Naive B cell (primary cell): ENCODE data around the gene ADA. TPM values are rescaled to one million over a fixed set of nuclear protein-coding genes. Genes with fewer than 3 reads are reported as not detected.

Experiments used
- ATAC-seq, 2 donors: fragments of 150-1000 bp; cut with Tn5 transposase; 2 replicates each; pipeline ENCODE4 v1.10.0; 2021; ENCODE audit warnings: low read depth in 2 of 2, mild to moderate bottlenecking in 2 of 2, moderate library complexity in 2 of 2
- DNase-seq: peaks from one replicate; pipeline ENCODE4 v3.0.0; 2022
- H3K27ac Mint-ChIP-seq, 6 donors: one replicate each; pipeline ENCODE4 v1.8.0; 2020 to 2022; ENCODE audit warnings: mild to moderate bottlenecking in 6 of 6, mixed read lengths in 6 of 6, moderate library complexity in 5 of 6, inconsistent platforms in 2 of 6
- H3K27me3 Mint-ChIP-seq, 3 donors: one replicate each; pipeline ENCODE4 v1.8.0; 2021 to 2022; ENCODE audit warnings: mixed read lengths in 3 of 3, mild to moderate bottlenecking in 1 of 3
- H3K36me3 Mint-ChIP-seq, 2 donors: one replicate each; pipeline ENCODE4 v1.8.0; 2020 to 2022; ENCODE audit warnings: mixed read lengths in 2 of 2, inconsistent platforms in 1 of 2, mild to moderate bottlenecking in 1 of 2
- H3K4me1 Mint-ChIP-seq, 3 donors: one replicate each; pipeline ENCODE4 v1.8.0; 2020 to 2022; ENCODE audit warnings: mixed read lengths in 3 of 3, inconsistent platforms in 1 of 3, mild to moderate bottlenecking in 1 of 3, moderate library complexity in 1 of 3
- H3K4me3 Mint-ChIP-seq, 8 donors: one replicate each; pipeline ENCODE4 v1.8.0; 2020 to 2022; ENCODE audit warnings: mild to moderate bottlenecking in 8 of 8, mixed read lengths in 8 of 8, moderate library complexity in 8 of 8, inconsistent platforms in 2 of 8
- H3K9me3 Mint-ChIP-seq, 7 donors: one replicate each; pipeline ENCODE4 v1.8.0; 2020 to 2022; ENCODE audit warnings: mixed read lengths in 7 of 7, mild to moderate bottlenecking in 5 of 7, inconsistent platforms in 2 of 7, moderate library complexity in 1 of 7
- polyA plus RNA-seq, 6 donors: library from polyadenylated mRNA; unstranded; fragments of 300-500 nt; fragmentation: Illumina TruSeq; gene quantifications; one replicate each; pipeline ENCODE4 v1.2.3, GENCODE V29; 2021; ENCODE audit warnings: low read depth in 6 of 6

The ADA gene
- polyA plus RNA-seq, 6 donors from 2014 or later = 1.7 to 7.6 (median 4.6) TPM

DNA sequence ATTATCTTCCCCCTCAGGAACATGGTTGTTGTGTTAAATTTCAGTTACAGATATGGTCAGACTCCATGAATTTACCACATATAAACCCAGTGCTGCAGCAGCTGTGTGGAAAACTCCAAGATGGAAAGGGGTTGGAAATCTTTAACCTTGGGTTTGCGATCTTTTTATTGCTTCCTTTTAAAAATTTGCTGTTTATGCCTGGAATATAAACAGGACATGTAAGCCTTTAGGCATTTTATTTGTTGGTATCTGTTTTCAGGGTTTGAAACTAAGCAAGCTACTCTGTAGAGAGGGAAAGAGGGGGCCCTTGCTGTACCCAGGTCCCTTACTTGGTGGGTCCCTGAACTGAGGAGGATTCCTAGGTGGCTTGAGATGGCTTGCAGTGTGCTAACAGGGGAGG is 68.3 kb downstream of the ADA start:
- no peaks in the 10 kb centered on the region for H3K27me3 Mint-ChIP-seq
- peak overlapping the region in 5 of 6 donors; percentile 92 to 98 (median 96) for H3K27ac Mint-ChIP-seq
- peaks cover 0 to 5% of the 10 kb centered on the region in 2 donors for H3K36me3 Mint-ChIP-seq
- ATAC-seq = no peak
- H3K4me3 Mint-ChIP-seq = peak overlapping the region; percentile 84 to 96 (median 93)
- no peak for DNase-seq
- H3K9me3 Mint-ChIP-seq = peaks cover 0 to 3% (median 0%) of the 10 kb centered on the region in 7 donors
- peaks cover 77 to 90% (median 83%) of the 10 kb centered on the region in 3 donors for H3K4me1 Mint-ChIP-seq

DNA sequence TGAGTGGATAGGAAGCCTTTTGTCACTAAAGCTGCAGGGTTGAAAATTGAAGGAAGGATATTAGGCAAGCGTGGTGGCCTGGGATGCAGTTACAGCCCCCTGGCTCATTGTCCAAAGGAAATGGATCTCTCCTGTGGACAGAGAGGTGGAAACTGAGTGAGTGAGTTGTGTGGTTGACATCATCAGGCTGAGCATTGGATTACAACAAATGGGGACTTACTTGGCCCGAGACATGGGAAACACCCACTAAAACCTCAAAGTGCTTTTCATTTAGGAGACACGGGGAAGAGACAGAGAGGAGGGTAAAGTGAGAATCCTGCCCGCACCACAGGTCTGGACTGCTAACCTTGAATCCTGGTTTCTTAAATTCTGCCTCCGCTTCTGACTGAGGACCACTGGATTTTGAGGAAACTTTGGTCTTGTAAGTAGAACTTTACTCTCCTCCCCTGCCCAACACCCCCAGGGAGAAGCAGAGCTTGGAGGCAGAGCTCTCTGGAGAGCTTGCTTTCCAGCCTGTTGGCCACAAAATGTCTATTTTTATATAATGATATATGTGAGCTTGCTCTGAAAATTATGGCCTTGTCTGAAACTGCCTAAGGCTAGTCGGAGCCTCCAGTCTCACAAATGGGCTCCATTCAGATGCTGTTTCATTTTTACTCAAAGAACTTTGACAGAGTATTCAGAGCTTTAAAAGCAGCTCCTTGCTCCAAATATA is 69.0 kb downstream of the ADA start, which contains the start of gene PKIG:
Gene PKIG (plus strand): TSS at position 269 of the 715 bp plus-strand sequence. CDS start 31,978 bp downstream, outside the sequence.
- peaks cover 70 to 86% (median 76%) of the 10 kb centered on the region in 3 donors for H3K4me1 Mint-ChIP-seq
- no peaks in the 10 kb centered on the region for H3K36me3 Mint-ChIP-seq
- DNase-seq (no peak), ATAC-seq (no peak)
- no peaks in the 10 kb centered on the region for H3K27me3 Mint-ChIP-seq
- H3K9me3 Mint-ChIP-seq = no peaks in the 10 kb centered on the region
- peak within 1 kb of the TSS in 5 of 6 donors; percentile 92 to 98 (median 96) for H3K27ac Mint-ChIP-seq
- H3K4me3 Mint-ChIP-seq = peak within 1 kb of the TSS; percentile 84 to 96 (median 93)

DNA sequence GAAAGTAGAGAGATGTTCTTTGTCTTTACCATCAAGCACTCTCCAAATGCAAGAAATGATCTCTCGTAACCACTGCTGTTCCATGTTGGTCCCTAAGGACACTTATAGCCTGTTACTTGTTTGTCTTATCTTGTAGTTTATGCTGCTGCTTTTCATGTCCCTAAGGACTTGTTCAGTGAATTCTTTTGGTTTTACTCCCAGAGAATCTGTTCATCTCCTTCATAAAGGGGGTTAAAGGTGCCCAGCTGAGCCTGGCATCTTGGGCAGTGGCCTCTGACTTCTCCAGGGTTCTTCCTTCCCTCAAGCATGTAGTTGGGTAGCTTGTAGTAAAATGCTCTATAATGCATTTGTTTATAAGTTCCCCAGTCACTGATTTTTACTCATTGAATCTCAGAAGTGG is 70.0 kb downstream of the ADA start:
- no peaks in the 10 kb centered on the region for H3K27me3 Mint-ChIP-seq
- DNase-seq = no peak
- peak overlapping the region; percentile 84 to 96 (median 93) for H3K4me3 Mint-ChIP-seq
- peak overlapping the region in 5 of 6 donors; percentile 92 to 98 (median 96) for H3K27ac Mint-ChIP-seq
- ATAC-seq = no peak
- peaks cover 64 to 85% (median 67%) of the 10 kb centered on the region in 3 donors for H3K4me1 Mint-ChIP-seq
- no peaks in the 10 kb centered on the region for H3K9me3 Mint-ChIP-seq
- no peaks in the 10 kb centered on the region for H3K36me3 Mint-ChIP-seq

DNA sequence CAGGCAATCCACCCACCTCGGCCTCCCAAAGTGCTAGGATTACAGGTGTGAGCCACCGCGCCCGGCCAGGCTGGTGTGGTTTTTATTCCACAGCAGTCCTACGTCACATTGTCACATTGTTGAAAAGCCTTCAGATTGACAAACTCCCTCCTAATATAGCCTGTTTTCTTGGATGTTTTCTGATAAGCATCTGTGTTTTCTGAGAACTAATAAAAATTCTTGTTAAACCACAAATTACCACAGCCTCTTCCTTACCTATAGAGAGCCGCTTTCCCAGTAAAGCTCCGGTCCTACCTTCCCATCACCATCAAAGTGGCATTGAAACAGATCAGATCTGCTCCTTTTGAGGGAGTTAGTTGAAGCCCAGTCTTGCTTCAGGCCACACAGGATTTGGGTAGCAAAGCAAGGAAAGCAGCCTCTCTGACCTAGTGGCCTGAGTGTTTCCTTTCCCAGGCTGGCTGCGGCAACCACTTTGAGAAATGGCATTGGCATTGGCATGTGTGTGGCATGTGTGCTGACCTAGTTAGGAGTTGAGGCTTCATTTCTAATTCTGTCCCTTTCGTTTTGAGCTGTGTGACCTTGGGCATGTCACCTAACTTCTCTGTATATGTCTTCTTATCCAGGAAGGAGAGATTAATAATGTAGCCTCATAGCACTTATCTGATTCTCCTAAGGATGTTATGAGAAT is 70.8 kb downstream of the ADA start:
- no peak for ATAC-seq
- peak overlapping the region; percentile 84 to 96 (median 93) for H3K4me3 Mint-ChIP-seq

DNA sequence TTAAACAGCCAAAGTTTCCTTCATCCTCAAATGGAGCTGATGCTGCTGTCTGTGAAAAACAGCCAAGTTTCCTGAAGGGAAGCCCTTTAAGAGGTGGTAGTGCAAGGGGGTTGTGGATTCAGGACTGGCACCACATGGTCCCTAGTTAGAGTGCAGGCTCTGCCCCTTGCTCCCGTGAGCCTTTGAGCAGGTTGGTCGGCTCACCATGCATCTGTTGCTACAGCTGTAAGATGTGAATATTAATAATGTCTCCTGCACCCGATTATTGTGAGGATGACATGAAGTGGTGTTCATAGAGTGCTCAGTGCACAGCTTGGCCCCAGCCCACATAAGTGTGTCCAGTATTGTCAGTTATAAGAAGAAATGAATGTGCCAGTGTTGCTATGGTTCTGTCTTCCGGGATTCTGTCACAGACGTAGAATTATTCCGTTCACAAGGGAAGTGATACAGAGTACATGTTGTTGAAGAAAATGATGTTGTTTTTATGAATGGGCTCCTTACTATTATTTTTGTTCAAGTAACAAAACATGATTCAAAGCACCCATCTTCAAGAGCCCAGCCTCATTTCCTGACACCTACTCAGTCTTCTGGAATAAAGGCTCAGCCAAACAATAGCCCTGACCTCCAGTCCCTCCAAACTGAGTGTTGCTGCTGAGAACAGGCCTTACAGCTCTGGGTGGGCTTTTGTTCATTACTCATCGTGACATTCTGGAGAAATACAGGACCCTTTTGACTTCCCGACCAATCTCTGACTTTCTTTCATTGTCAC is 72.0 kb downstream of the ADA start:
- no peaks in the 10 kb centered on the region for H3K27me3 Mint-ChIP-seq
- DNase-seq = no peak
- peak overlapping the region in 5 of 6 donors; percentile 92 to 98 (median 96) for H3K27ac Mint-ChIP-seq
- no peaks in the 10 kb centered on the region for H3K36me3 Mint-ChIP-seq
- peak; percentile 27 to 34 for ATAC-seq
- H3K9me3 Mint-ChIP-seq = no peaks in the 10 kb centered on the region
- peaks cover 58 to 75% (median 59%) of the 10 kb centered on the region in 3 donors for H3K4me1 Mint-ChIP-seq
- H3K4me3 Mint-ChIP-seq = peak overlapping the region in 6 of 8 donors; percentile 19 to 93 (median 82)

More for the DNA sequence above, 70.8 kb downstream of the ADA start:
- H3K36me3 Mint-ChIP-seq = no peaks in the 10 kb centered on the region
- no peak for DNase-seq
- no peaks in the 10 kb centered on the region for H3K9me3 Mint-ChIP-seq
- H3K4me1 Mint-ChIP-seq = peaks cover 68 to 85% (median 69%) of the 10 kb centered on the region in 3 donors
- H3K27me3 Mint-ChIP-seq = no peaks in the 10 kb centered on the region
- peak overlapping the region in 5 of 6 donors; percentile 92 to 98 (median 96) for H3K27ac Mint-ChIP-seq

DNA sequence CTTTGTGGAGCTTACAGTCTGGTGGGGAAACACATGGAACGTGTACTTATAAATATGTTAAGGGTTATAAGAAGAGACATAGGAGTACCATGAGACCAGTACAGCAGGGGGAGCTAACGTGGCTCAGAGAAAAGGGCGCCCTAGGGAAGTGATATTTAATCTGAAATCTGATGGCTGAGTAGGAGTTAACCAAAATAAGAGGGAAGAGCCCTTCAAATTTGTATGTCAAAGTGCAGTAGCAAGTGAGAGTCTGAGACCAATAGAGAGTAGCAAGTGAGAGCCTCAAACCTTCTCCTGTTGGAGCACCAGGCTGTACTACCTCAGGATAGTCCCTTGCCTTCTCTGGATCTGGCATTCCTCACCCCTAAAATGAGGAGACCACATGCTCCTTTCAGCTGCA is 75.2 kb downstream of the ADA start:
- peak; percentile 70 for DNase-seq
- peak overlapping the region; percentile 42 to 84 (median 68) for H3K4me3 Mint-ChIP-seq

DNA sequence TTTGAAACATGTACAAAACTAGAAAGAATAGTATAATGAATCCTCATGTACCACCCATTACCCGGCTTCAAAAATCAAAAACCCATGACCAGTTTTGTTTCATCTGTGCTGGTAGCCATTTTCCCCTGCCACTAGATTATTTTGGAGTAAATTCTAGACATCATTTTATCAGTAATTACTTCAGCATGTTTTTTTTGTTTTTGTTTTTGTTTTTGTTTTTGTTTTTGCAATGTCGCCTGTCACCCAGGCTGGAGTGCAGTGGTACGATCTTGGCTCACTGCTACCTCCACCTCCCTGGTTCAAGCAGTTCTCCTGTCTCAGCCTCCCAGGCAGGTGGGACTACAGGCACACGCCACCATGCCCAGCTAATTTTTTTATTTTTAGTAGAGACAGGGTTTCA is 77.1 kb downstream of the ADA start:
- no peak for ATAC-seq
- Mint-ChIP-seq H3K27ac (peak overlapping the region in 1 of 6 donors; percentile 20), H3K27me3 (no peaks in the 10 kb centered on the region)

More for the DNA sequence above, 75.2 kb downstream of the ADA start:
- no peaks in the 10 kb centered on the region for H3K27me3 Mint-ChIP-seq
- peak overlapping the region; percentile 45 to 92 (median 77) for H3K27ac Mint-ChIP-seq
- H3K9me3 Mint-ChIP-seq = no peaks in the 10 kb centered on the region
- H3K36me3 Mint-ChIP-seq = no peaks in the 10 kb centered on the region
- ATAC-seq = peak; percentile 83 to 92
- H3K4me1 Mint-ChIP-seq = peaks cover 31 to 47% (median 32%) of the 10 kb centered on the region in 3 donors

DNA sequence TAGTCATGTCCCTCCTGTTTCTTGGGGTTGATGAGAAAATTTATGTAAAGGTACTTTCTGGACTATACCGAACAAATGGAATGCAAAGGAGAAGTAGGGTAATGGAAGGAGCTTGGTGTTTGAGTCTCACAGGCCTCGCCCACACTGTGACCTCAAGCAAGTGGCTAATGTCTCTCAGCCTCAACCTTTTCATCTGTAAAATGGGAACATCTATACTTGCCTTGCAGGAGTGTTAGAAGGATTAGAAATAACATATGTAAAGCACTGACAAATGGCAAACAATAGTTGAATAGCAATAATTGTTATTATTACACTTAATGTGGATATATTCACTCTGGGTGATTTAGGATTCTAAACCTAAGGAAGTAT is 78.0 kb downstream of the ADA start:
- H3K27me3 Mint-ChIP-seq = no peaks in the 10 kb centered on the region

More for the DNA sequence above, 77.1 kb downstream of the ADA start:
- H3K4me1 Mint-ChIP-seq = peaks cover 14 to 28% (median 16%) of the 10 kb centered on the region in 3 donors
- no peak overlapping the region for H3K4me3 Mint-ChIP-seq
- no peak for DNase-seq
- no peaks in the 10 kb centered on the region for H3K36me3 Mint-ChIP-seq
- no peaks in the 10 kb centered on the region for H3K9me3 Mint-ChIP-seq

DNA sequence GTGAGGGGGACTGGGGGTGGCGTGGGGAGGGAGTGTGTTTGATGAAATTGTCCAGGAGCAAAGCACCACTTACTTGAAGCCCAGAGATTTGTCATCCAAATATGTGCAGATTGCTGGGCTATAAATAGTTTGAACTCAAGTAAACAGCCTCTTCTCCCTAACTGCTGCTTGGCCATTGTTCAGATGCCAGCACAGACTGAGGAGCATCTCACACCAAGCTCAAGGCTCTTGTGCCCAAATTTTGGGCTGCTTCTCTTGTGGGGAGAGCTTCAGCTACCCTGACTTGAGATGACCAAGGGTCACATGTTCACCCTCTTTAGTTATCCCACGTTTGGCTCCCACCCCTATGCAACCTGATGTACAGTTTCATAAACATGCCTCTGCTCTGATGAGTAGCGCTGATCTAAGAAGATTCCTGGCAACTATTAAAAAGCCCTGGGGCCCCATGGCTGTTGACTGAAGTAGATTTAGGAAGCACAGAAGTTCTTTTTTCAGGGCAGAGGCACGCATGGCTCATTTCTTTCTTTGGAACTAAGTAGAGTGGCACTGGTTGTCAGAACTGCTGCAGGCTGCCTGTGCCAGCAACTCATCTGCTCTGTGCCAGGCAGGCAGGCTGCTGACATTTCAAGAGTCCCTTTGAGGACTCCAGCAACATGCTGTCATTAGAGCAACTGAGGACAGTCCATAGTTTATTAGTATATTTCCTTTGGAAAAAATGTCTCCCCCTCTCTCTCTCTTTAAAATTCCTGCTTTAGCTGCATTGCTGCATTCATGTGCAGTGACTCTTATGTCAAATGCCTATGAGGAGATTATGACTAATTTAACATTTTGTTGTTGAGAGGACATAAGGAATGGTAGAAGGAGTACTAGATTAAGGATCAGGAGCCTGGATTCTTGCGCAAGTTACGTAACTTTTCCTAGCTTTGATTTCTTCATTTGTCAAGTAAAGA is 78.7 kb downstream of the ADA start:
- no peak for ATAC-seq
- H3K4me1 Mint-ChIP-seq = peaks cover 9 to 21% (median 11%) of the 10 kb centered on the region in 3 donors

More for the DNA sequence above, 78.0 kb downstream of the ADA start:
- Mint-ChIP-seq H3K36me3 (no peaks in the 10 kb centered on the region), H3K4me1 (peaks cover 11 to 21% (median 11%) of the 10 kb centered on the region in 3 donors), H3K4me3 (no peak overlapping the region), H3K27ac (no peak overlapping the region), H3K9me3 (no peaks in the 10 kb centered on the region)
- DNase-seq = no peak
- ATAC-seq = no peak

DNA sequence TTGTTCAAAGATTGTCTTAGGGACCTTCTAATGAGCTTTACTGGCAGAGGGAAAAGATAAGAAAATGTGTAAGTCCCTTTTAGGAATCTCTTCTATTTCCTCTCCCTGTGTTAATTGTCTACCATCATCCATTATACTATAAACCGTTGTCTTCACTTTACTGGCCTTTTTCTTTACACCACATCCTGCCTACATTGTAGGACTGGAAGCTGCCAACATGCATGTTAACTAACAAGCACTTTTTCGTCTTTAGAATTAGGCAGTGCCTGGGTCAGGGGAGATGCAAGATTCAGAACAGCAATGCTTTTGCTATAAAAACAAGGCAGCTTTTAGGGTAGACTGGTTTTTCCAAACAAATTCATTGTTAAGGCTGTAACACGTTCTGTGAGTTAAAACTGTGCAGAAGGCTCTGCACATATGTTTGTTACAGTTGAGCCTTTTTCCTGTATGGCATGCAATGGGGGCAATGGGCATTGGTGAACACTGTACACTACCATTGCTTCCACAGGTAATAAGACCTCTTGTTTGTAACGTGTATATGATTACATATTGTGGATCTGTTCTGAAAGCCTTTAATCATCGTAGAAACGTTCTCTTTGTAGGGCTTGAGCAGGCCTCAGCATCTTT is 80.0 kb downstream of the ADA start:
- no peaks in the 10 kb centered on the region for H3K27me3 Mint-ChIP-seq
- no peaks in the 10 kb centered on the region for H3K36me3 Mint-ChIP-seq
- H3K9me3 Mint-ChIP-seq = no peaks in the 10 kb centered on the region
- H3K4me3 Mint-ChIP-seq = no peak overlapping the region
- ATAC-seq (no peak), DNase-seq (no peak)
- peak overlapping the region in 1 of 6 donors; percentile 5 for H3K27ac Mint-ChIP-seq
- peaks cover 8 to 10% (median 10%) of the 10 kb centered on the region in 3 donors for H3K4me1 Mint-ChIP-seq

More for the DNA sequence above, 78.7 kb downstream of the ADA start:
- no peak for DNase-seq
- Mint-ChIP-seq H3K36me3 (no peaks in the 10 kb centered on the region), H3K4me3 (no peak overlapping the region), H3K27ac (no peak overlapping the region), H3K9me3 (no peaks in the 10 kb centered on the region), H3K27me3 (no peaks in the 10 kb centered on the region)

DNA sequence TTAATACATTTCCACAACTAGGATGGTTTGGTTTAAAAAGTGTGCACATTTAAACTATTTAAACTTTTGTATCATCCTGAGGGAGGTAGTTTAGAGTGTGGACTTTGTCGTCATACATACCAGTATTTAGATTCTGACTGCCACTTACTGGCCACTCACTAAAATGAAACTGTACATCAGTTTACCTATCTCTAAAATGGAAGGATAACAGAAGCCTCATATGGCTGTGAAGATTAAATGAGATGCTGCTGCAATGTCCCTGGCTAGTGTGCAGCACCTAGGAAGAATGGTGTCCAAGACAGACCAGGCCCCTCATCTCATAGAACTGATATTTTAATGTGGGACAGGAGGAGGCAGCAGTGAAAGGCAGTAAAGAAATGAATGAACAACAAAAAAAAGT is 81.1 kb downstream of the ADA start:
- ATAC-seq (no peak), DNase-seq (no peak)
- Mint-ChIP-seq H3K4me3 (no peak overlapping the region), H3K27ac (no peak overlapping the region), H3K36me3 (no peaks in the 10 kb centered on the region), H3K27me3 (no peaks in the 10 kb centered on the region), H3K9me3 (no peaks in the 10 kb centered on the region), H3K4me1 (no peaks in the 10 kb centered on the region)
